OCI-LY7 (cell line): ENCODE results near the gene ESD.

Experiments used
- CTCF ChIP-seq: fragments of 200-600 bp; sonication (generic); conservative IDR thresholded peaks from 2 replicates; pipeline ENCODE4 v1.5.1; 2014; ENCODE audit warnings: mild to moderate bottlenecking, antibody characterized with exemption, low read length, moderate library complexity, mixed read lengths
- EZH2phosphoT487 ChIP-seq: fragments of 200-600 bp; sonication (generic); IDR thresholded peaks from 2 replicates; pipeline ENCODE4 v1.6.1; 2018; ENCODE audit warnings: low read depth, borderline replicate concordance, mild to moderate bottlenecking, mixed run types, antibody characterized with exemption, low read length, moderate library complexity, mixed read lengths

- TF ChIP-seq CTCF (no peak), EZH2phosphoT487 (no peak)
Observed at GRCh38 chr13:46739447-46740098, 57.4 kb downstream of the ESD start.
